H1 (cell line): Measurements from ENCODE around the gene HIP1. TPM values are rescaled to one million over a fixed set of nuclear protein-coding genes. Genes with fewer than 3 reads are reported as not detected.

Source experiments
- CTCF ChIA-PET: fragments of 300-600 bp; sonication (Branson Sonifier 250); formaldehyde crosslinking; loops from one replicate; lab custom pipeline; 2021; ENCODE audit not compliant: partially characterized antibody; lab: Charles Lee
- POLR2A ChIA-PET: fragments of 300-600 bp; sonication (Branson Sonifier 250); formaldehyde crosslinking; loops from one replicate; lab custom pipeline; 2021; ENCODE audit warnings: inconsistent platforms; ENCODE audit not compliant: partially characterized antibody; lab: Charles Lee
- DNase-seq, 2 experiments: peaks; one replicate each; pipeline versions ENCODE4 v3.0.0 to v3.0.0-alpha.2; 2010 to 2022; ENCODE audit warnings: low spot score in 2 of 2, low read depth in 1 of 2, mixed read lengths in 1 of 2
- FAIRE-seq: peaks from 2 replicates; lab custom pipeline; 2011; peaks lifted over from hg19 to GRCh38; lab: Jason Lieb, UNC
- H2AFZ ChIP-seq: 2 replicates; pipeline ENCODE4 v1.8.1; 2012; ENCODE audit warnings: low read length, inconsistent platforms
- H2AK5ac ChIP-seq: 2 replicates; pipeline ENCODE4 v1.6.1; 2013; ENCODE audit warnings: low read depth, low read length
- H2BK120ac ChIP-seq: replicated peaks from 2 replicates; pipeline ENCODE3; 2013; ENCODE audit warnings: low read depth, low read length, inconsistent platforms
- H2BK12ac ChIP-seq: 2 replicates; pipeline ENCODE4 v1.6.1; 2013; ENCODE audit warnings: low read depth, low read length
- H2BK15ac ChIP-seq: 2 replicates; pipeline ENCODE4 v1.6.1; 2013; ENCODE audit warnings: low read length
- H2BK20ac ChIP-seq: 2 replicates; pipeline ENCODE4 v1.6.1; 2013; ENCODE audit warnings: low read length
- H2BK5ac ChIP-seq: 2 replicates; pipeline ENCODE4 v1.6.1; 2013; ENCODE audit warnings: low read depth, low read length
- H3K14ac ChIP-seq: 2 replicates; pipeline ENCODE4 v1.6.1; 2013; ENCODE audit warnings: inconsistent platforms; ENCODE audit not compliant: insufficient read length
- H3K18ac ChIP-seq: 2 replicates; pipeline ENCODE4 v1.6.1; 2013; ENCODE audit warnings: low read length; ENCODE audit errors: extremely low read depth
- H3K23ac ChIP-seq: 2 replicates; pipeline ENCODE4 v1.6.1; 2013; ENCODE audit warnings: inconsistent platforms; ENCODE audit not compliant: insufficient read length
- H3K23me2 ChIP-seq: 2 replicates; pipeline ENCODE4 v1.6.1; 2013; ENCODE audit warnings: low read depth, low read length
- H3K27ac ChIP-seq: 2 replicates; pipeline ENCODE4 v1.6.1; 2011; ENCODE audit warnings: low read depth, low read length, inconsistent platforms
- H3K27me3 ChIP-seq, 4 experiments: replicated peaks in 1 of 4; 1 replicate in 1 of 4; 2 replicates in 3 of 4; pipeline versions ENCODE4 v1.6.1 to v1.8.1; 2011 to 2013; ENCODE audit warnings: low read length in 3 of 4, mild to moderate bottlenecking in 3 of 4, inconsistent platforms in 2 of 4, mixed read lengths in 2 of 4, moderate library complexity in 1 of 4; ENCODE audit not compliant: control insufficient read depth in 3 of 4, insufficient read depth in 3 of 4; ENCODE audit errors: extremely low read depth in 1 of 4
- H3K36me3 ChIP-seq, 4 experiments: 2 replicates each; pipeline versions ENCODE4 v1.6.1 to v1.8.1; 2011 to 2013; ENCODE audit warnings: mild to moderate bottlenecking in 4 of 4, low read length in 3 of 4, moderate library complexity in 2 of 4, control low read depth in 1 of 4, inconsistent platforms in 1 of 4; ENCODE audit not compliant: insufficient read depth in 4 of 4, control insufficient read depth in 2 of 4
- H3K4ac ChIP-seq: replicated peaks from 2 replicates; pipeline ENCODE3; 2013; ENCODE audit warnings: low read length, low read depth, mixed read lengths, inconsistent platforms; ENCODE audit not compliant: insufficient read length
- H3K4me1 ChIP-seq, 4 experiments: replicated peaks in 1 of 4; 1 replicate in 1 of 4; 2 replicates in 3 of 4; pipeline versions ENCODE4 v1.6.1 to v1.8.1; 2011 to 2013; ENCODE audit warnings: low read length in 3 of 4, inconsistent platforms in 2 of 4, mixed read lengths in 1 of 4; ENCODE audit not compliant: insufficient read depth in 4 of 4, control insufficient read depth in 3 of 4
- H3K4me2 ChIP-seq, 2 experiments: 2 replicates each; pipeline versions ENCODE4 v1.6.1 to v1.8.1; 2011 to 2013; ENCODE audit warnings: low read depth in 2 of 2, low read length in 2 of 2, control low read depth in 1 of 2, inconsistent platforms in 1 of 2, mild to moderate bottlenecking in 1 of 2; ENCODE audit not compliant: insufficient read depth in 1 of 2
- H3K4me3 ChIP-seq, 4 experiments: fragments of 200-600, 300-600 bp in 1 of 4; sonication (generic), shearing (Covaris generic), sonication (Bioruptor Twin) in 1 of 4; 2 replicates each; pipeline versions ENCODE4 v1.5.1 to v1.8.1; 2011 to 2016; ENCODE audit warnings: low read length in 4 of 4, low read depth in 3 of 4, control low read depth in 2 of 4, inconsistent platforms in 2 of 4, mild to moderate bottlenecking in 2 of 4, mixed read lengths in 1 of 4, moderate library complexity in 1 of 4; ENCODE audit not compliant: insufficient read depth in 2 of 4; ENCODE audit errors: extremely low read depth in 1 of 4
- H3K56ac ChIP-seq: replicated peaks from 2 replicates; pipeline ENCODE3; 2013; ENCODE audit warnings: low read depth, mild to moderate bottlenecking, mixed read lengths, low read length, inconsistent platforms; ENCODE audit not compliant: insufficient read length
- H3K79me1 ChIP-seq: 2 replicates; pipeline ENCODE4 v1.6.1; 2013; ENCODE audit warnings: low read depth, low read length, control low read depth
- H3K79me2 ChIP-seq, 2 experiments: 2 replicates each; pipeline versions ENCODE4 v1.6.1 to v1.8.1; 2012 to 2013; ENCODE audit warnings: low read length in 2 of 2, mild to moderate bottlenecking in 2 of 2, inconsistent platforms in 1 of 2; ENCODE audit not compliant: insufficient read depth in 2 of 2, control insufficient read depth in 1 of 2
- H3K9ac ChIP-seq, 4 experiments: replicated peaks in 1 of 4; 1 replicate in 1 of 4; 2 replicates in 3 of 4; pipeline versions ENCODE4 v1.6.1 to v1.8.1; 2011 to 2013; ENCODE audit warnings: low read depth in 3 of 4, low read length in 3 of 4, control low read depth in 2 of 4, mild to moderate bottlenecking in 2 of 4, moderate library complexity in 2 of 4, inconsistent platforms in 1 of 4; ENCODE audit errors: extremely low read depth in 1 of 4
- H3K9me3 ChIP-seq, 2 experiments: 2 replicates each; pipeline versions ENCODE4 v1.6.1 to v1.8.1; 2012 to 2013; ENCODE audit warnings: mild to moderate bottlenecking in 2 of 2, moderate library complexity in 2 of 2, control low read depth in 1 of 2, inconsistent platforms in 1 of 2, low read depth in 1 of 2, low read length in 1 of 2, mixed read lengths in 1 of 2; ENCODE audit not compliant: insufficient read depth in 2 of 2
- H4K20me1 ChIP-seq, 2 experiments: replicated peaks in 1 of 2; 2 replicates each; pipeline versions ENCODE3 to v1.8.1; 2011 to 2013; ENCODE audit warnings: inconsistent platforms in 2 of 2, low read length in 2 of 2, mild to moderate bottlenecking in 1 of 2; ENCODE audit not compliant: insufficient read depth in 2 of 2, control insufficient read depth in 1 of 2
- H4K5ac ChIP-seq: 2 replicates; pipeline ENCODE4 v1.6.1; 2013; ENCODE audit warnings: low read length, low read depth, mixed read lengths, inconsistent platforms; ENCODE audit not compliant: insufficient read length
- H4K8ac ChIP-seq: 2 replicates; pipeline ENCODE4 v1.8.0; 2013; ENCODE audit warnings: mild to moderate bottlenecking, moderate library complexity, low read length, inconsistent platforms; ENCODE audit not compliant: insufficient read depth; ENCODE audit errors: extremely low read depth
- H4K91ac ChIP-seq: replicated peaks from 2 replicates; pipeline ENCODE3; 2013; ENCODE audit warnings: low read length, mixed read lengths, inconsistent platforms; ENCODE audit not compliant: insufficient read length
- EP300 ChIP-seq, 2 experiments: IDR thresholded peaks; 1 replicate in 1 of 2; 2 replicates in 1 of 2; pipeline ENCODE4 v1.6.1; 2011 to 2012; ENCODE audit warnings: low read depth in 2 of 2, low read length in 2 of 2, mild to moderate bottlenecking in 2 of 2, borderline replicate concordance in 1 of 2, inconsistent platforms in 1 of 2, moderate library complexity in 1 of 2
- HDAC2 ChIP-seq, 2 experiments: fragments of 300-600 bp in 1 of 2; sonication (generic) in 1 of 2; IDR thresholded peaks; 2 replicates each; pipeline ENCODE4 v1.6.1; 2011 to 2012; ENCODE audit warnings: low read depth in 2 of 2, low read length in 2 of 2, mild to moderate bottlenecking in 2 of 2, moderate library complexity in 2 of 2, borderline replicate concordance in 1 of 2, inconsistent platforms in 1 of 2
- JUND ChIP-seq: IDR thresholded peaks from 2 replicates; pipeline ENCODE4 v1.6.1; 2011; ENCODE audit warnings: mild to moderate bottlenecking, improper control_type of control experiment, low read length
- NANOG ChIP-seq: IDR thresholded peaks from 2 replicates; pipeline ENCODE4 v1.6.1; 2011; ENCODE audit warnings: low read length, low read depth, mild to moderate bottlenecking, inconsistent platforms; ENCODE audit not compliant: insufficient read depth, poor library complexity, severe bottlenecking
- POLR2AphosphoS5 ChIP-seq: IDR thresholded peaks from 2 replicates; pipeline ENCODE4 v1.6.1; 2011; ENCODE audit warnings: low read depth, low read length
- RBBP5 ChIP-seq: IDR thresholded peaks from 2 replicates; pipeline ENCODE4 v1.7.1; 2012; ENCODE audit warnings: low read depth, mild to moderate bottlenecking, inconsistent platforms, low read length, moderate library complexity, borderline replicate concordance
- WGBS, 2 experiments: shearing (Covaris generic) in 1 of 2; methylation state at CpG; one replicate each; pipeline versions ENCODE4 v1.1.6 to v1.1.7; 2013 to 2015; ENCODE audit warnings: low lambda C conversion rate in 2 of 2, mixed read lengths in 2 of 2, inconsistent platforms in 1 of 2, low coverage in 1 of 2, missing lambda C conversion rate in 1 of 2; ENCODE audit not compliant: insufficient replicate concordance in 2 of 2, insufficient coverage in 1 of 2, insufficient read length in 1 of 2; ENCODE audit errors: extremely low coverage in 1 of 2, missing lambda C conversion rate in 1 of 2; 5-methylcytosine and 5-hydroxymethylcytosine counted together
- polyA plus RNA-seq, 7 experiments: library from polyadenylated mRNA; depleted of rRNA in 3 of 7; stranded (reverse) in 5 of 7; unstranded in 2 of 7; fragments of >200 nt in 5 of 7; fragments of 200-250 nt in 2 of 7; gene quantifications; 1 replicate in 5 of 7; 2 replicates in 1 of 7; 4 replicates in 1 of 7; pipeline versions ENCODE4 v1.2.1 to v1.2.3, GENCODE V29; 2011 to 2013; ENCODE audit warnings: missing spikeins in 2 of 7, mixed read lengths in 2 of 7
- total RNA-seq: library from RNA; stranded (reverse); fragmentation: NEBNext Ultra II Directional; extraction: Animal tissue kit (Norgen Biotek cat#: 25700); gene quantifications from 2 replicates; pipeline ENCODE4 v1.2.1, GENCODE V29; 2021

The HIP1 gene
- total and polyA plus RNA-seq, 2 of the 8 experiments (the other 6 are each of a cell fraction or from before 2014, with no cell fraction given), result 51.8 to 108 TPM

GRCh38 chr7:75532639-75533038, 206.1 kb downstream of the HIP1 start:
- Histone ChIP-seq H3K4me1 (no peaks in the 10 kb centered on the region; a peak in 1 of 7 replicates), H4K20me1 (no peaks in the 10 kb centered on the region), H2BK20ac (no peak overlapping the region), H4K91ac (no peak overlapping the region), H2BK120ac (no peak overlapping the region), H3K27ac (no peak overlapping the region), H4K5ac (no peak overlapping the region), H3K23me2 (0 out of 2 replicates have a peak, but pooled peaks cover 3% of the 10 kb centered on the region), H3K4me3 (no peak overlapping the region), H3K79me2 (no peaks in the 10 kb centered on the region), H3K79me1 (no peaks in the 10 kb centered on the region), H2BK5ac (no peak overlapping the region), H3K14ac (no peak overlapping the region), H3K23ac (no peak overlapping the region), H3K27me3 (no peaks in the 10 kb centered on the region), H3K4me2 (no peak overlapping the region), H3K18ac (no peak overlapping the region), H3K4ac (no peak overlapping the region), H3K56ac (no peak overlapping the region), H3K9me3 (no peaks in the 10 kb centered on the region), H2BK15ac (no peak overlapping the region), H2AFZ (no peak overlapping the region), H3K36me3 (peaks cover 12 to 23% (median 21%) of the 10 kb centered on the region in 4 experiments), H4K8ac (no peak overlapping the region), H3K9ac (no peak overlapping the region), H2AK5ac (no peak overlapping the region), H2BK12ac (no peak overlapping the region)
- FAIRE-seq, result no peak
- no peak for TF ChIP-seq JUND
- no peak for TF ChIP-seq HDAC2 (IDR thresholded peaks at IDR 0.05; ENCODE audit: borderline replicate concordance in 1 of 2, low read depth in 2 of 2, low read length in 2 of 2)
- TF ChIP-seq NANOG, result no peak
- no peak for TF ChIP-seq RBBP5
- no peak for TF ChIP-seq EP300 (IDR thresholded peaks at IDR 0.05; ENCODE audit: borderline replicate concordance in 1 of 2, low read depth in 2 of 2, low read length in 2 of 2)
- TF ChIP-seq POLR2AphosphoS5, result 0 out of 2 replicates have a peak, but pooled peaks have one; percentile 22
- DNase-seq, result peak in 1 of 2 experiments; percentile 17
- POLR2A ChIA-PET, result no interaction called here
- WGBS, 2 experiments, result 89% methylated on average over 4 of the region's 4 CpGs; no CpG with 5 or more reads in 1 of the 2 experiments
- CTCF ChIA-PET, result interaction anchor here (1.5 kb wide), 1 partner anchor 229 kb away, joined by 5 read pairs; no protein-coding TSS in a partner anchor
